DND-41 (cell line): ENCODE data around the gene NUP85.

Experiments
- ATAC-seq: fragments of 200-7000 bp; cut with Tn5 transposase; 3 replicates; pipeline ENCODE4 v1.9.1; 2021; ENCODE audit warnings: low read depth; ENCODE audit not compliant: insufficient read depth
- DNase-seq: peaks from one replicate; pipeline ENCODE4 v3.0.0-alpha.2; 2020
- H2AFZ ChIP-seq: 2 replicates; pipeline ENCODE4 v1.6.0; 2012; ENCODE audit warnings: low read depth, low read length
- H3K27ac ChIP-seq: 2 replicates; pipeline ENCODE4 v1.5.1; 2012; ENCODE audit warnings: low read length, inconsistent platforms
- H3K27me3 ChIP-seq: fragments of 200-600 bp; sonication (generic); 2 replicates; pipeline ENCODE4 v1.6.0; 2012; ENCODE audit warnings: low read length, mild to moderate bottlenecking, inconsistent platforms; ENCODE audit not compliant: insufficient read depth, poor library complexity
- H3K36me3 ChIP-seq: 2 replicates; pipeline ENCODE4 v1.5.1; 2012; ENCODE audit warnings: low read length, inconsistent platforms; ENCODE audit not compliant: insufficient read depth
- H3K4me1 ChIP-seq: 2 replicates; pipeline ENCODE4 v1.5.1; 2012; ENCODE audit warnings: mild to moderate bottlenecking, low read length; ENCODE audit not compliant: insufficient read depth
- H3K4me2 ChIP-seq: 2 replicates; pipeline ENCODE4 v1.6.0; 2012; ENCODE audit warnings: mild to moderate bottlenecking, moderate library complexity, low read length, inconsistent platforms; ENCODE audit not compliant: insufficient read depth
- H3K4me3 ChIP-seq, 2 experiments: fragments of 200-600 bp in 1 of 2; shearing (Covaris generic) in 1 of 2; 2 replicates each; pipeline ENCODE4 v1.5.1; 2012 to 2016; ENCODE audit warnings: inconsistent platforms in 2 of 2, low read length in 2 of 2, mild to moderate bottlenecking in 2 of 2, low read depth in 1 of 2, moderate library complexity in 1 of 2
- H3K79me2 ChIP-seq: 2 replicates; pipeline ENCODE4 v1.6.0; 2012; ENCODE audit warnings: low read length, inconsistent platforms; ENCODE audit not compliant: insufficient read depth
- H3K9ac ChIP-seq: 2 replicates; pipeline ENCODE4 v1.6.0; 2012; ENCODE audit warnings: low read depth, mild to moderate bottlenecking, inconsistent platforms, low read length, moderate library complexity
- H3K9me3 ChIP-seq: 2 replicates; pipeline ENCODE4 v1.5.1; 2012; ENCODE audit warnings: low read length, moderate library complexity, mild to moderate bottlenecking, inconsistent platforms; ENCODE audit not compliant: insufficient read depth, severe bottlenecking
- H4K20me1 ChIP-seq: 2 replicates; pipeline ENCODE4 v1.6.0; 2012; ENCODE audit warnings: low read length; ENCODE audit not compliant: insufficient read depth
- EZH2 ChIP-seq: IDR thresholded peaks from 3 replicates; pipeline ENCODE4 v1.6.1; 2012; ENCODE audit warnings: borderline replicate concordance, low read depth, mild to moderate bottlenecking, moderate library complexity, low read length, inconsistent platforms; ENCODE audit not compliant: severe bottlenecking
- TF ChIP-seq, protein P1 (sequence below): IDR thresholded peaks from 2 replicates; pipeline ENCODE4 v1.5.1; 2012; ENCODE audit warnings: borderline replicate concordance, low read length, moderate library complexity, mild to moderate bottlenecking; ENCODE audit not compliant: poor library complexity, severe bottlenecking; ENCODE audit errors: extremely low read depth

Gene NUP85

DNA sequence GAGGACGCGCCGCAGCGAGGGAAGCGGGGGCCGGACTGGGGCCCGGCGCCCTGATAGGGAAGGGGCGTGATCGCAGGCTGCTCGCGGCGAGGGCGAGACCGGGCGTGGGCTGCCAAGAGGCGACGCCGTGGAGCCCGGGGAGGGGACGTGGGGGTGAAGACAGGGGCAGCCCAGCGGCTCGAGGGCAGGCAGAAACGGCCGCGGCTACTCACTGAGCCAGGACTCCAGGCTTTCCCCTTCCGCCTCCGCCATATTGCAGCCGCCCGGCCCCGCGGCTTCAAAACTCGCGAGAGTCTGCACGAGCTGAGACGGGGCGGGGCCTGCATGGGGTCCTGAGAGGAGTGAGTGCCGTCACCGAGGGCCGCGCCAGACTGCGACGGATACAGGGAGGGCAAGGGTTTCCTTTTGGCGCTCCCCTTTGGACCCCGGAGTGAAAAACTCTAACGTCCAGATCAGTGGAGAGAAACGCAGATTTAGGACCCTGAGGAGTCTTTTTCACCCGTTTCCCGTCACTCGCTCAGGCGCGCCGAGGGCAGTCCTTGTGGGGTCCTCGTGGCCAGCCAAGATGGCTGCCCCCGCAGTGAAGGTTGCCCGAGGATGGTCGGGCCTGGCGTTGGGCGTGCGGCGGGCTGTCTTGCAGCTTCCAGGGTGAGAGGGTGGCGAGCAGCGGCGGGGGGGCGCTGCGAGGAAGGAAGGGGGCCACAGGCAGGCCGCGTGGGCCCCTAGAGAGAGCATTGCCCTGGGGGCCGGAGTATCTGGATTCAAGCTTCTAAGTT lies 56.0 kb downstream of the NUP85 start, which contains the start of the genes GGA3 and MRPS7:
Gene GGA3 (minus strand): TSS at position 271 of the 776 bp plus-strand sequence. CDS start 19 bp downstream, at position 252.
Gene MRPS7 (plus strand): TSS at position 544 of the 776 bp plus-strand sequence. CDS start 22 bp downstream, at position 566.
- no peaks in the 10 kb centered on the region for H3K27me3 ChIP-seq
- no peaks in the 10 kb centered on the region for H3K9me3 ChIP-seq
- H3K4me3 ChIP-seq: peak within 1 kb of the TSS; percentile 67 to 77
- peaks cover 72% of the 10 kb centered on the region for H3K79me2 ChIP-seq
- ATAC-seq (peak; percentile 92), DNase-seq (peak; percentile 96)
- peak within 1 kb of the TSS; percentile 82 for H3K4me2 ChIP-seq
- peak within 1 kb of the TSS; percentile 81 for H3K9ac ChIP-seq
- peaks cover 24% of the 10 kb centered on the region for H4K20me1 ChIP-seq
- peak within 1 kb of the TSS; percentile 89 for H2AFZ ChIP-seq
- peak within 1 kb of the TSS; percentile 95 for H3K27ac ChIP-seq
- peaks cover 42% of the 10 kb centered on the region for H3K4me1 ChIP-seq
- TF ChIP-seq EZH2: no peak
- TF ChIP-seq, protein P1, sequence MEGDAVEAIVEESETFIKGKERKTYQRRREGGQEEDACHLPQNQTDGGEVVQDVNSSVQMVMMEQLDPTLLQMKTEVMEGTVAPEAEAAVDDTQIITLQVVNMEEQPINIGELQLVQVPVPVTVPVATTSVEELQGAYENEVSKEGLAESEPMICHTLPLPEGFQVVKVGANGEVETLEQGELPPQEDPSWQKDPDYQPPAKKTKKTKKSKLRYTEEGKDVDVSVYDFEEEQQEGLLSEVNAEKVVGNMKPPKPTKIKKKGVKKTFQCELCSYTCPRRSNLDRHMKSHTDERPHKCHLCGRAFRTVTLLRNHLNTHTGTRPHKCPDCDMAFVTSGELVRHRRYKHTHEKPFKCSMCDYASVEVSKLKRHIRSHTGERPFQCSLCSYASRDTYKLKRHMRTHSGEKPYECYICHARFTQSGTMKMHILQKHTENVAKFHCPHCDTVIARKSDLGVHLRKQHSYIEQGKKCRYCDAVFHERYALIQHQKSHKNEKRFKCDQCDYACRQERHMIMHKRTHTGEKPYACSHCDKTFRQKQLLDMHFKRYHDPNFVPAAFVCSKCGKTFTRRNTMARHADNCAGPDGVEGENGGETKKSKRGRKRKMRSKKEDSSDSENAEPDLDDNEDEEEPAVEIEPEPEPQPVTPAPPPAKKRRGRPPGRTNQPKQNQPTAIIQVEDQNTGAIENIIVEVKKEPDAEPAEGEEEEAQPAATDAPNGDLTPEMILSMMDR: no peak
- H3K36me3 ChIP-seq: peaks cover 38% of the 10 kb centered on the region

DNA sequence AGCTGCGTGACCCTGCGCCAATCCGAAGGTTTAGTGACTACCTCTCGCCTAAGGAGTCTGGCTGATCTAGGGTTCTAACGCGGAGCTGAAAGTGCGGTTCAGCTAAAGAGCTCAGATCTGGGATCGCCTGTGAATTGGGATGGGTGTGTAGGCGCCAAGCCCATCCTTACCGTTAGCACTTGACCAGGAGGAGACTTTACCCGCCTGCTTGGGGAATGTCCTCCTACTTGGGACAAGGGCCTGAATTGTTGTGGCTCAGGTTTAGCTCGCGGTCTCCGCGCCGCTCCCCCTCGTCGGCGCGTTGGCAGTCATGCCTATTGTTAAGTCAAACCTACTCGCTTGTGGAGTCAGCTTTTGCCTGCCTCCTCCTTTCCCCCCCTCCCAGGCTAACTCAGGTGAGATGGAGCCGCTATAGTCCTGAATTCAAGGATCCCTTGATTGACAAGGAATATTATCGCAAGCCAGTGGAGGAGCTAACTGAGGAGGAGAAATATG lies 56.7 kb downstream of the NUP85 start:
- H3K79me2 ChIP-seq: peaks cover 69% of the 10 kb centered on the region
- peak overlapping the region; percentile 89 for H2AFZ ChIP-seq
- ATAC-seq: peak; percentile 25

DNA sequence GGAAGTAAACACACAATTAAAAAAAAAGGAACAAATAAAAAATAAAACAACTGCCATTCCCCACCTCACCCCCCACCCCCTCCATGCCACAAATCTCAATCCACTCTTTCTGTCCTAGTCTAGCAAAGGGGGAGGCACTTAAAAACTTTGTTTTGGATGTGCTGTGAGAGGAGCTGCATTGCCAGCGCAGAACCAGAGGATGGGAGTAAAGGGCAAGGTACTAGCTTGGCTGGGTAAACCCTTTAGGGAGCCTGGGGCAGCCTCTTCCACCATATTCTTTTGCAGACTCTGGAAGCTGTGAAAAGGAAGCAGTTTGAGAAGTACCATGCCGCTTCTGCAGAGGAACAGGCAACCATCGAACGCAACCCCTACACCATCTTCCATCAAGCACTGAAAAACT lies 57.6 kb downstream of the NUP85 start:
- peak overlapping the region; percentile 82 for H3K4me2 ChIP-seq
- H3K27me3 ChIP-seq: no peaks in the 10 kb centered on the region
- H3K36me3 ChIP-seq: peaks cover 53% of the 10 kb centered on the region
- H3K27ac ChIP-seq: no peak overlapping the region
- H3K9ac ChIP-seq: peak overlapping the region; percentile 81
- no peak overlapping the region for H2AFZ ChIP-seq
- peak overlapping the region; percentile 67 to 77; a peak in 3 of 4 replicates for H3K4me3 ChIP-seq
- DNase-seq: no peak
- H3K79me2 ChIP-seq: peaks cover 63% of the 10 kb centered on the region
- peaks cover 41% of the 10 kb centered on the region for H3K4me1 ChIP-seq
- H4K20me1 ChIP-seq: peaks cover 24% of the 10 kb centered on the region
- H3K9me3 ChIP-seq: no peaks in the 10 kb centered on the region
- no peak for ATAC-seq
- TF ChIP-seq EZH2: no peak
- TF ChIP-seq, protein P1: peak; percentile 29

More for the DNA sequence above, 56.7 kb downstream of the NUP85 start:
- peak overlapping the region; percentile 81 for H3K9ac ChIP-seq
- H3K4me2 ChIP-seq: peak overlapping the region; percentile 82
- peak overlapping the region; percentile 95 for H3K27ac ChIP-seq
- no peaks in the 10 kb centered on the region for H3K27me3 ChIP-seq
- peaks cover 44% of the 10 kb centered on the region for H3K36me3 ChIP-seq
- H3K4me1 ChIP-seq: peaks cover 42% of the 10 kb centered on the region
- no peaks in the 10 kb centered on the region for H3K9me3 ChIP-seq
- TF ChIP-seq, protein P1: no peak
- no peak for TF ChIP-seq EZH2
- peaks cover 24% of the 10 kb centered on the region for H4K20me1 ChIP-seq
- H3K4me3 ChIP-seq: peak overlapping the region; percentile 67 to 77
- no peak for DNase-seq
